GM18951 (cell line): Measurements from ENCODE around the gene GAL3ST1.
"Not testable (repeated sequence)": the region's sequence is repeated elsewhere in the genome, so short reads cannot be mapped to it uniquely, and the experiment has no call there.

Source experiments
- POLR2A ChIP-seq: IDR thresholded peaks from 4 replicates; pipeline ENCODE4 v1.6.1; 2011; ENCODE audit warnings: mild to moderate bottlenecking; ENCODE audit not compliant: insufficient read length, insufficient read depth; ENCODE audit errors: extremely low read depth
- in situ Hi-C: fragments of 300-500 bp; cut with MboI; formaldehyde crosslinking; loops from one replicate; pipeline ENCODE4 v1.12.0; 2022; ENCODE audit warnings: low sequenced_read_pairs, mixed read lengths, inconsistent platforms; ENCODE audit not compliant: unreplicated experiment

GAL3ST1 gene

GRCh38 chr22:30606455-30607299, 32.2 kb upstream of the GAL3ST1 start, which contains the start of gene TCN2:
TCN2 (plus strand) TSS chr22:30607174; CDS start chr22:30607332, 158 bp downstream.
- in situ Hi-C loops: no loop called here
- TF ChIP-seq POLR2A: peak; percentile 44

GRCh38 chr22:30605449-30606110, 31.1 kb upstream of the GAL3ST1 start:
- in situ Hi-C loops: no loop called here
- no peak for TF ChIP-seq POLR2A

DNA sequence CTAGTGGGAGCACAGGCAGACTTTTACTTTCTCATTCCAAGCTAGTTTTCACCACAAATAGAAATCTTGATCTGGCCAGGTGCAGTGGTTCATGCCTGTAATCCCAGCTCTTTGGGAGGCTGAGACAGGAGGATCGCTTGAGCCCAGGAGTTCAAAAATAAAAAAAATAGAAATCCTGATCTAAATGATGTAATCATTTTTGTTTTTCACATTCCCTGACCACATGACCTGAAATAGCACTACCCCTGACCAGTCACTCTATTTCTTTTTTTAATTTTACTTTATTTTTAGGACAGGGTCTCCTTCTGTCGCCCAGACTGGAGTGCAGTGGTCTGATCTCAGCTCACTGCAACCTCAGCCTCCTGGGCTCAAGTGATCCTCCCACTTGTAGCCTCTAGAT, 30.3 kb upstream of the GAL3ST1 start:
- in situ Hi-C loops: no loop called here
- TF ChIP-seq POLR2A: no peak

DNA sequence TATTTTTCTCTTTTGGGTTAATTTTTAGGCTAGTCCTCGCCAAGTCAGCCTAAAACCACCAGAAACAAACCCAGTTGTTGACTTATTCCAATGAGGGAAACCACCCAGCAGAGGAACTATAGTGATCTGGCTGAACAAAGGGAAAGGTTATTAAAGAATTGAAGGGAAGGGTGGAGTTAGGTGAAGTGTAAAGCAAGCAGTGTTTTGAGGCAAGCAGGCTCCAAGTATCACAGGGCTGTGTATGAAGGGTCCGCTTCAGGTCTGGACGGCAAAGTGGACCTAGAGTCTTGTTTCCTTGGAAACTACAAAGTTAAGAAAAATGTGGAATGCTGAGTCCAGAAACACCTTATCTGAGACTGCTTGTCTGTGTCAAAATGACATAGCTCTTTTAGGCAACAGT, 29.3 kb upstream of the GAL3ST1 start:
- no peak for TF ChIP-seq POLR2A
- in situ Hi-C loops: no loop called here

DNA sequence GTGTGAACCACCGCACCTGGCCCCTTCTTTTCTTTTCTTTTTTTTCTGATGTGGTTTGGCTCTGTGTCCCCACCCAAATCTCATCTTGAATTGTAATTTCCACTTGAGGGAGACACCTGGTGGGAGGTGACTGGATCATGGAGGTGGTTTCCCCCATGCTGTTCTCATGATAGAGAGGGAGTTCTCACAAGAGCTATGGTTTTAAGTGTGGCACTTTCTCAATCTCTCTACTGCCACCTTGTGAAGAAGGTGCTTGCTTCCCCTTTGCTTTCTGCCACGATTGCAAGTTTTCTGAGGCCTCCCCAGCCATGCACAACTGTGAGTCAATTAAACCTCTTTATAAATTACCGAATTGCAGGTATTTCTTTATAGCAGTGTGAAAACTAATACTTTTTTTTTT, 27.6 kb upstream of the GAL3ST1 start:
- no peak for TF ChIP-seq POLR2A
- in situ Hi-C loops: no loop called here

GRCh38 chr22:30601464-30601863, 27.0 kb upstream of the GAL3ST1 start:
- in situ Hi-C loops: no loop called here
- no peak for TF ChIP-seq POLR2A

GRCh38 chr22:30600921-30601320, 26.5 kb upstream of the GAL3ST1 start:
- in situ Hi-C loops: no loop called here
- TF ChIP-seq POLR2A: no peak

- in situ Hi-C loops: no loop called here
- TF ChIP-seq POLR2A: no peak
These were observed 24.5 kb upstream of the GAL3ST1 start for GRCh38 chr22:30598986-30599385.

- no peak for TF ChIP-seq POLR2A
- in situ Hi-C loops: no loop called here
These were observed 22.4 kb upstream of the GAL3ST1 start for GRCh38 chr22:30596886-30597285.

- no peak for TF ChIP-seq POLR2A
- in situ Hi-C loops: no loop called here
These were observed 21.7 kb upstream of the GAL3ST1 start for GRCh38 chr22:30596199-30596598.

DNA sequence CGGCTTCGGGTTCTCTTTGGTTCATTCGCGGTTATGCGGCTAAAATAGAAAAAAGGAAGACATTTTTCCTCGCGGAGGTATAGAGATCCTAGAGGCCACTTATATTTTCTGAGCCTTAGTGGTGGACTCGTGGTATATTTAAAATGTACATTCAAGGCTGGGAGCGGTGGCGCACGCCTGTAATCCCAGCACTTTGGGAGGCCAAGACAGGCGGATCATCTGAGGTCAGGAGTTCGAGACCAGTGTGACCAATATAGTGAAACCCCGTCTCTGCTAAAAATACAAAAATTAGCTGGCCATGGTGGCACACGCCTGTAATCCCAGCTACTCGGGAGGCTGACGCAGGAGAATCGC, 17.9 kb upstream of the GAL3ST1 start:
- in situ Hi-C loops: not testable (repeated sequence)

- TF ChIP-seq POLR2A: peak; percentile 71
- in situ Hi-C loops: no loop called here
These were observed 17.3 kb upstream of the GAL3ST1 start, which contains the start of gene PES1 for GRCh38 chr22:30591588-30592359. PES1 (minus strand) TSS chr22:30591910; CDS start chr22:30591833, 77 bp downstream.

DNA sequence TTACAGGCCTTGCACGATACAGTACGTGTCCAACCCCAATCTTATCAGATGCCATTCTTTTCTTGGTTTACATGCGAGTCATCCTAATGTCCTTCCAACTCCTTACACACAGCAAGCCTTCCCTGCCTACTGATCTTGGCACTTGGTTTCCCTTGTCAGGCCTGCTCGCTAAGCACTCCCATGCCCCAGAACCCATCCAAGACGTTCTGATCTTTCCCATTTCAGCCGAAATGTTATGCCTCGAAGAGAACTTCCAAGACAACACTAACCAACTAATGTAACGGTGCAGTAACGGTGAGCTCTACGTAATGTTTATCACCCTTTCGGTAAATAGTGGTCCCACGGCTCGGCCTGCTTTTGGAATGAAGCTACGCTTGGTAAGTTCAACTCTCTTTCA, 16.7 kb upstream of the GAL3ST1 start:
- no peak for TF ChIP-seq POLR2A
- in situ Hi-C loops: no loop called here
